HepG2 (cell line): ENCODE measurements around the gene ALOXE3. TPM values are rescaled to one million over a fixed set of nuclear protein-coding genes. Genes with fewer than 3 reads are reported as not detected.

Experiments
- ATAC-seq: fragments of 200-7000 bp; cut with Tn5 transposase; 3 replicates; pipeline ENCODE4 v1.9.1; 2020; ENCODE audit warnings: mild to moderate bottlenecking, moderate library complexity
- BruUV-seq: library from RNA; stranded (reverse); fragments of 400-500 nt; replicated peaks from 2 replicates; lab custom pipeline; 2021; lab: Mats Ljungman, UMichigan
- CTCF ChIA-PET: fragments of 300-600 bp; formaldehyde crosslinking; extraction: SDS; loops from one replicate; lab custom pipeline; 2021; ENCODE audit warnings: low total read pairs, inconsistent platforms, low intra/inter-chr PET ratio; lab: Yijun Ruan, JAX
- POLR2A ChIA-PET: fragments of 350-600 bp; sonication (Branson Sonifier 250); formaldehyde crosslinking; loops from one replicate; lab custom pipeline; 2020; ENCODE audit warnings: antibody characterized with exemption, inconsistent platforms; lab: Yijun Ruan, JAX
- DNase-seq: peaks from one replicate; pipeline ENCODE4 v3.0.0-alpha.2; 2015; ENCODE audit warnings: low spot score
- FAIRE-seq: peaks from 3 replicates; lab custom pipeline; 2011; peaks lifted over from hg19 to GRCh38; lab: Jason Lieb, UNC
- H2AFZ ChIP-seq: one replicate; pipeline ENCODE4 v1.6.1; 2011; ENCODE audit warnings: low read length, inconsistent platforms
- H3K27ac ChIP-seq: fragments of 300-600 bp; 3 replicates; pipeline ENCODE4 v1.8.0; 2011; ENCODE audit warnings: mixed run types, mild to moderate bottlenecking, mixed read lengths, low read length, inconsistent platforms; ENCODE audit not compliant: insufficient read depth; ENCODE audit errors: extremely low read length
- H3K27me3 ChIP-seq, 2 experiments: fragments of 200-600 bp in 1 of 2; 2 replicates in 1 of 2; 3 replicates in 1 of 2; pipeline versions ENCODE4 v1.6.0 to v1.8.0; 2011; ENCODE audit warnings: low read length in 2 of 2, mild to moderate bottlenecking in 2 of 2, moderate library complexity in 2 of 2, inconsistent platforms in 1 of 2; ENCODE audit not compliant: insufficient read depth in 2 of 2, control insufficient read depth in 1 of 2
- H3K36me3 ChIP-seq, 2 experiments: fragments of 200-600 bp in 1 of 2; replicated peaks in 1 of 2; 2 replicates in 1 of 2; 3 replicates in 1 of 2; pipeline versions ENCODE4 v1.5.1 to v1.8.0; 2011; ENCODE audit warnings: low read length in 2 of 2, inconsistent platforms in 1 of 2; ENCODE audit not compliant: insufficient read depth in 2 of 2, control insufficient read depth in 1 of 2
- H3K4me1 ChIP-seq: 2 replicates; pipeline ENCODE4 v1.5.1; 2012; ENCODE audit warnings: low read length, inconsistent platforms; ENCODE audit not compliant: insufficient read depth
- H3K4me2 ChIP-seq: 2 replicates; pipeline ENCODE4 v1.6.0; 2011; ENCODE audit warnings: low read depth, low read length, inconsistent platforms
- H3K4me3 ChIP-seq, 3 experiments: fragments of 200-600 bp in 1 of 3; sonication (generic), shearing (Covaris generic) in 1 of 3; replicated peaks in 1 of 3; 2 replicates each; pipeline ENCODE4 v1.5.1; 2011 to 2016; ENCODE audit warnings: low read length in 3 of 3, inconsistent platforms in 2 of 3, low read depth in 2 of 3, mild to moderate bottlenecking in 2 of 3, control low read depth in 1 of 3, mixed read lengths in 1 of 3; ENCODE audit not compliant: insufficient read depth in 1 of 3
- H3K79me2 ChIP-seq: one replicate; pipeline ENCODE4 v1.6.1; 2011; ENCODE audit warnings: low read length, inconsistent platforms; ENCODE audit not compliant: insufficient read depth
- H3K9ac ChIP-seq: 2 replicates; pipeline ENCODE4 v1.6.0; 2011; ENCODE audit warnings: mild to moderate bottlenecking, low read depth, low read length, inconsistent platforms; ENCODE audit not compliant: insufficient read depth
- H3K9me3 ChIP-seq: 2 replicates; pipeline ENCODE4 v1.5.1; 2012; ENCODE audit warnings: mild to moderate bottlenecking, low read length
- H4K20me1 ChIP-seq: 2 replicates; pipeline ENCODE4 v1.6.0; 2011; ENCODE audit warnings: inconsistent platforms, mild to moderate bottlenecking, low read length, moderate library complexity; ENCODE audit not compliant: insufficient read depth
- ATF6 ChIP-seq: sonication (generic); formaldehyde crosslinking; conservative IDR thresholded peaks from 2 replicates; pipeline ENCODE4 v1.4.0; 2020; ENCODE audit warnings: missing genetic modification reagents
- ATF7-NPFF ChIP-seq: sonication (generic); formaldehyde crosslinking; IDR thresholded peaks from 2 replicates; pipeline ENCODE4 v1.8.1; 2023; ENCODE audit warnings: mild to moderate bottlenecking, low read depth, missing genetic modification reagents, moderate library complexity
- CSRNP1 ChIP-seq: sonication (generic); formaldehyde crosslinking; IDR thresholded peaks from 2 replicates; pipeline ENCODE4 v1.8.1; 2023; ENCODE audit warnings: mild to moderate bottlenecking, missing genetic modification reagents
- FOSL2 ChIP-seq: sonication (generic); formaldehyde crosslinking; IDR thresholded peaks from 2 replicates; pipeline ENCODE4 v1.4.0; 2020; ENCODE audit warnings: missing genetic modification reagents
- FOXJ3 ChIP-seq: sonication (generic); formaldehyde crosslinking; IDR thresholded peaks from 2 replicates; pipeline ENCODE4 v1.4.0; 2020; ENCODE audit warnings: missing genetic modification reagents, mild to moderate bottlenecking, borderline replicate concordance
- HBP1 ChIP-seq: IDR thresholded peaks from 2 replicates; pipeline ENCODE4 v1.6.1; 2016; ENCODE audit warnings: low read depth, control low read depth
- PLSCR1 ChIP-seq: sonication (generic); formaldehyde crosslinking; IDR thresholded peaks from 2 replicates; pipeline ENCODE4 v1.5.0; 2020; ENCODE audit warnings: missing genetic modification reagents, mild to moderate bottlenecking, borderline replicate concordance
- POLR2AphosphoS2 ChIP-seq: IDR thresholded peaks from 2 replicates; pipeline ENCODE4 v1.6.1; 2011; ENCODE audit warnings: low read depth, low read length, improper control_type of control experiment
- POLR2AphosphoS5 ChIP-seq: IDR thresholded peaks from 2 replicates; pipeline ENCODE4 v1.6.1; 2012; ENCODE audit warnings: low read depth, low read length
- SMARCC2 ChIP-seq: fragments of 450-650 bp; IDR thresholded peaks from 2 replicates; pipeline ENCODE4 v1.6.1; 2017; ENCODE audit warnings: antibody characterized with exemption, mild to moderate bottlenecking
- TFAP4 ChIP-seq: sonication (generic); IDR thresholded peaks from 2 replicates; pipeline ENCODE4 v1.6.1; 2016; ENCODE audit warnings: low read depth, borderline replicate concordance
- ZBTB39 ChIP-seq: sonication (generic); formaldehyde crosslinking; IDR thresholded peaks from 2 replicates; pipeline ENCODE4 v1.5.0; 2020; ENCODE audit warnings: missing genetic modification reagents
- ZMYM3 ChIP-seq: sonication (generic); formaldehyde crosslinking; IDR thresholded peaks from 2 replicates; pipeline ENCODE4 v1.5.1; 2020; ENCODE audit warnings: mild to moderate bottlenecking, missing genetic modification reagents
- ZNF138 ChIP-seq: sonication (generic); formaldehyde crosslinking; IDR thresholded peaks from 2 replicates; pipeline ENCODE4 v1.5.0; 2020; ENCODE audit warnings: mild to moderate bottlenecking, low read depth, missing genetic modification reagents
- ZNF333 ChIP-seq: sonication (generic); formaldehyde crosslinking; IDR thresholded peaks from 2 replicates; pipeline ENCODE4 v1.4.0; 2020; ENCODE audit warnings: mild to moderate bottlenecking, missing genetic modification reagents, borderline replicate concordance
- ZNF432 ChIP-seq: sonication (generic); formaldehyde crosslinking; IDR thresholded peaks from 2 replicates; pipeline ENCODE4 v1.5.0; 2020; ENCODE audit warnings: missing genetic modification reagents, mild to moderate bottlenecking, borderline replicate concordance
- WGBS: methylation state at CpG from one replicate; pipeline ENCODE4 v1.1.6; 2017; ENCODE audit warnings: low lambda C conversion rate; 5-methylcytosine and 5-hydroxymethylcytosine counted together
- in situ Hi-C: cut with HindIII; loops from 2 replicates; pipeline ENCODE4 v1.10.0; 2017; ENCODE audit warnings: low pct_unique_long_range_greater_than_20kb; ENCODE audit not compliant: extremely low pct_ligation_motif_present
- intact Hi-C: fragments of 100-400 bp; cut with micrococcal nuclease; formaldehyde crosslinking; loops from one replicate; pipeline ENCODE4 v1.10.0; 2022; ENCODE audit not compliant: unreplicated experiment
- polyA plus RNA-seq, 8 experiments: library from polyadenylated mRNA; depleted of rRNA in 3 of 8; stranded (reverse) in 7 of 8; unstranded in 1 of 8; fragments of >200 nt; fragmentation: Illumina TruSeq in 4 of 8; extraction: Trizol in 4 of 8; gene quantifications; 2 replicates each; pipeline versions ENCODE4 v1.2.1 to v1.2.3, GENCODE V29; 2011 to 2016; ENCODE audit warnings: low read depth in 4 of 8, missing spikeins in 1 of 8, mixed read lengths in 1 of 8; ENCODE audit not compliant: insufficient read depth in 1 of 8
- total RNA-seq, 5 experiments: library from RNA; depleted of rRNA; stranded (reverse); fragments of >200 nt; fragmentation: Illumina TruSeq; extraction: Trizol; gene quantifications; 2 replicates each; pipeline ENCODE4 v1.2.3, GENCODE V29; 2016; ENCODE audit warnings: low read depth in 1 of 5

The ALOXE3 gene
- total and polyA plus RNA-seq, 2 of the 13 experiments (the other 11 are each of a cell fraction or from before 2014, with no cell fraction given): 0.07 TPM; not detected in 1

GRCh38 chr17:8133941-8134340 lies 15.6 kb upstream of the ALOXE3 start:
- FAIRE-seq: no peak
- no peaks in the 10 kb centered on the region for H4K20me1 ChIP-seq
- peak overlapping the region in 2 of 3 experiments; percentile 6 to 46; a peak in 1 of 6 replicates for H3K4me3 ChIP-seq
- WGBS: 5% methylated on average over 4 of the region's 4 CpGs
- no peaks in the 10 kb centered on the region for H3K36me3 ChIP-seq
- no peak for ATAC-seq
- H3K79me2 ChIP-seq: no peaks in the 10 kb centered on the region
- H3K27me3 ChIP-seq: peaks cover 0 to 8% of the 10 kb centered on the region in 2 experiments; a peak in 1 of 5 replicates
- peak overlapping the region; percentile 58 for H3K4me2 ChIP-seq
- in situ Hi-C loops (no loop called here), intact Hi-C loops (no loop called here)
- peaks cover 37% of the 10 kb centered on the region for H3K4me1 ChIP-seq
- H2AFZ ChIP-seq: no peak overlapping the region
- DNase-seq: no peak
- no TSS peak for BruUV-seq
- no peak overlapping the region for H3K27ac ChIP-seq
- ChIA-PET POLR2A (interaction anchor here (0.9 to 1.9 kb wide), 3 partner anchors 15 to 89 kb away, joined by 3 to 14 read pairs (median 3); no protein-coding TSS in a partner anchor), CTCF (no interaction called here)
- TF ChIP-seq ZNF432 (CRISPR knock-in tag) (no peak), ZMYM3 (CRISPR knock-in tag) (peak; percentile 14; the same call in 1 of the 2 replicates), PLSCR1 (CRISPR knock-in tag) (no peak), ATF6 (CRISPR knock-in tag) (no peak), SMARCC2 (no peak), POLR2AphosphoS2 (no peak), ZNF138 (no peak), FOXJ3 (CRISPR knock-in tag) (no peak), ZBTB39 (no peak), TFAP4 (no peak), FOSL2 (peak; percentile 65), POLR2AphosphoS5 (no peak), CSRNP1 (CRISPR knock-in tag) (0 out of 2 replicates have a peak, but pooled peaks have one; percentile 28), HBP1 (CRISPR knock-in tag) (no peak), ZNF333 (CRISPR knock-in tag) (no peak), ATF7-NPFF (CRISPR knock-in tag) (no peak)
- no peaks in the 10 kb centered on the region for H3K9me3 ChIP-seq
- no peak overlapping the region for H3K9ac ChIP-seq
